ENCODE results near the gene NAPB.

DNA sequence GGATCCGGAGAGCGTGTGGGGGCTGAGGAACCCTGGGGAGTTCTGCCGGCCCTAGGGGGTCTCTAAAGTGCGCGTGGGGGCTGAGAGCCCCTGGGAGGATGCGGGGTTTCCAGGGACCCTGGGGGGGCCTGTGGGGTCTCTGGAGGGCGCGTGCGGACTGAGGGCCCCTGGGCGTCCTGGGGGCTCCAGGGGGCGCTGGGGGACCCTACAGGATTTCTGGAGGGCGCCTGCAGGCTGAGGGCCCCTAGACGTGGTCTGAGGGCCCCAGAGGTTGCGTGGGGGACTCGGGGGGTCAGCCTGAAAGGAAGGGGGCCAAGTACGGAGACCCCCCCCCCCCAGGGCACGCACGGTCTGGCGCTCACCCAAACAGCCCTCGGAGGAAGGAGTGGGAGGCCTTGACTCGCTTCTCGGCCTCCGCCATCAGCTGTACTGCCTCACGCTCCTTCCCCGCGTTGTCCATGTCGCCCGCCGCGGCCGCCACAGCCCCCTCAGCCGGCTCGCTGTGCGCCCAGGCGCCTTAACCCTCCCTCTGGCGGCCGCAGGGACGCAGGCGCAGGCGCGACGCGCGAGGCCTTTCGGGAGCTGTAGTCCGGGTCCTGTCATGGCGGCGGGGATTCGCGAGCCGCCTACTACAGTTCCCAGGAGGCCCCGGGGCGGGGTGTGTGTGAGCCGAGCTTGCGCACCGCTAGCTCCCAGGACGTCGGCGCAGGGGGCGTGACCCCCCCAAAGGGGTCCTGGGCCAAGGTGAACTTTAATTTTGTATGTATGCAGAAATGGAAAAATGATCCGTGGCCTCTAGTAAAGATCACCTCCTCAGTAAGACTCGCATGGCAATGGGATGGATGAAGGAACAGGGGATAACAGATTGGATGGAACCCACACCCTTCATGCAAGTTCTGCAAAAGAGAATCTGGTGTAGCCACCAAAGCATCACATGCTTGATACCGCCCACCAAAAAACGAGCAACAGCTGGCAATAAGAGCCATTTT lies at the start of gene NAPB:
- TF ChIP-seq, protein P1, sequence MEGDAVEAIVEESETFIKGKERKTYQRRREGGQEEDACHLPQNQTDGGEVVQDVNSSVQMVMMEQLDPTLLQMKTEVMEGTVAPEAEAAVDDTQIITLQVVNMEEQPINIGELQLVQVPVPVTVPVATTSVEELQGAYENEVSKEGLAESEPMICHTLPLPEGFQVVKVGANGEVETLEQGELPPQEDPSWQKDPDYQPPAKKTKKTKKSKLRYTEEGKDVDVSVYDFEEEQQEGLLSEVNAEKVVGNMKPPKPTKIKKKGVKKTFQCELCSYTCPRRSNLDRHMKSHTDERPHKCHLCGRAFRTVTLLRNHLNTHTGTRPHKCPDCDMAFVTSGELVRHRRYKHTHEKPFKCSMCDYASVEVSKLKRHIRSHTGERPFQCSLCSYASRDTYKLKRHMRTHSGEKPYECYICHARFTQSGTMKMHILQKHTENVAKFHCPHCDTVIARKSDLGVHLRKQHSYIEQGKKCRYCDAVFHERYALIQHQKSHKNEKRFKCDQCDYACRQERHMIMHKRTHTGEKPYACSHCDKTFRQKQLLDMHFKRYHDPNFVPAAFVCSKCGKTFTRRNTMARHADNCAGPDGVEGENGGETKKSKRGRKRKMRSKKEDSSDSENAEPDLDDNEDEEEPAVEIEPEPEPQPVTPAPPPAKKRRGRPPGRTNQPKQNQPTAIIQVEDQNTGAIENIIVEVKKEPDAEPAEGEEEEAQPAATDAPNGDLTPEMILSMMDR (IDR thresholded peaks at IDR 0.05) = peak; percentile 43 to 95 (median 74)
- TF ChIP-seq POLR2A (IDR thresholded peaks at IDR 0.05) = peak; percentile 73 to 90
